ENCODE data around the gene RANBP3L.

- TF ChIP-seq CTCF (conservative IDR thresholded peaks at IDR 0.05; ENCODE audit: low read depth, low read length) (no peak), CHD1 (IDR thresholded peaks at IDR 0.05; ENCODE audit: low read depth, low read length) (no peak), POLR2A (IDR thresholded peaks at IDR 0.05; ENCODE audit: low read depth, low read length) (no peak), RAD21 (IDR thresholded peaks at IDR 0.05; ENCODE audit: low read length) (no peak), SMC3 (IDR thresholded peaks at IDR 0.05; ENCODE audit: low read depth, low read length) (no peak), MXI1 (IDR thresholded peaks at IDR 0.05; ENCODE audit: borderline replicate concordance, low read depth, low read length) (no peak), USF2 (IDR thresholded peaks at IDR 0.05; ENCODE audit: low read depth, low read length) (no peak)
These were observed 8.4 kb upstream of the RANBP3L start for GRCh38 chr5:36310138-36310537.

Measured in IMR-90 (cell line).